ENCODE data around the gene RNF225.

DNA sequence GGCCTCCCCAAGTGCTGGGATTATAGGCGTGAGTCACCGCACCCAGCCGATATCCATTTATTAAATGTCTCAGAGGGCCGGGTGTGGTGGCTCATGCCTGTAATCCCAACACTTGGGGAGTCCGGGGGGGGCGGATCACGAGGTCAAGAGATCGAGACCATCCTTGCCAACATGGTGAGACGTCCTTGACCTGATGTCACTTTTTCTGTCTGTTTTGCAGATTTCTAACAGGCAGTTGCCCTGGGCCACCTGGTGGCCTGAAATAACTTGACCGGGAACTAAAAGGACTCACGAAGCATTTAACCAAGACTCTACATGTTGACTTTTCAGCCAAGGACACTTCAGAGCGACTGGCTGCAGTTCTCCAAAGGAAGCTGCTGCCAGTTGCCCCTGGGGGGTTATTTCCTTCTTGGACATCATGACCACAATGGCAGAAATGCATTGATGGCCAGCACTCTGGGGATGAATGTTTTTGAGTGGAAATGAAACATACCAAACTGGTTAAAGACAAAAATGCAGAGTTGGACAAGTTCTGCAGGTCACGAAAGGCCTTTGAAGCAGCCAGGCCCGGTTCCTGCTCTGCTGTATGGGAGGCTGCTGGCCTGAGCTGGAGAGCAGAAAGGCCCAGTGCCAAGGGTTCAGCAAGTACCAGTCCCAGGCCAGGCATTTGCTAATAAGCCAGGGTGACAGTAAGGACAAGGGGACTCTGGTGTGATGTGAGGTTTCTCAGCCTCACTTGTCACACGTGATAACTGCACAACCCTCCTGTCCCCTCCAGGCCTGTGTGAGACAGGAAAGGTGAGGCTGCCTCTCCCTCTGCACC, 22.9 kb upstream of the RNF225 start:
- TF ChIP-seq, protein P1, sequence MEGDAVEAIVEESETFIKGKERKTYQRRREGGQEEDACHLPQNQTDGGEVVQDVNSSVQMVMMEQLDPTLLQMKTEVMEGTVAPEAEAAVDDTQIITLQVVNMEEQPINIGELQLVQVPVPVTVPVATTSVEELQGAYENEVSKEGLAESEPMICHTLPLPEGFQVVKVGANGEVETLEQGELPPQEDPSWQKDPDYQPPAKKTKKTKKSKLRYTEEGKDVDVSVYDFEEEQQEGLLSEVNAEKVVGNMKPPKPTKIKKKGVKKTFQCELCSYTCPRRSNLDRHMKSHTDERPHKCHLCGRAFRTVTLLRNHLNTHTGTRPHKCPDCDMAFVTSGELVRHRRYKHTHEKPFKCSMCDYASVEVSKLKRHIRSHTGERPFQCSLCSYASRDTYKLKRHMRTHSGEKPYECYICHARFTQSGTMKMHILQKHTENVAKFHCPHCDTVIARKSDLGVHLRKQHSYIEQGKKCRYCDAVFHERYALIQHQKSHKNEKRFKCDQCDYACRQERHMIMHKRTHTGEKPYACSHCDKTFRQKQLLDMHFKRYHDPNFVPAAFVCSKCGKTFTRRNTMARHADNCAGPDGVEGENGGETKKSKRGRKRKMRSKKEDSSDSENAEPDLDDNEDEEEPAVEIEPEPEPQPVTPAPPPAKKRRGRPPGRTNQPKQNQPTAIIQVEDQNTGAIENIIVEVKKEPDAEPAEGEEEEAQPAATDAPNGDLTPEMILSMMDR (IDR thresholded peaks at IDR 0.05), result 0 out of 2 replicates have a peak, but pooled peaks have one; percentile 8
- TF ChIP-seq CREB1 (CRISPR knock-in tag; IDR thresholded peaks at IDR 0.05) (no peak), ZBTB21 (CRISPR knock-in tag; IDR thresholded peaks at IDR 0.05; ENCODE audit: borderline replicate concordance) (no peak), GRHL2 (CRISPR knock-in tag; IDR thresholded peaks at IDR 0.05; ENCODE audit: insufficient replicate concordance, severe bottlenecking) (no peak), JUN (CRISPR knock-in tag; IDR thresholded peaks at IDR 0.05) (no peak), PRRX2 (CRISPR knock-in tag; IDR thresholded peaks at IDR 0.05) (no peak)
- TF ChIP-seq, protein P2, sequence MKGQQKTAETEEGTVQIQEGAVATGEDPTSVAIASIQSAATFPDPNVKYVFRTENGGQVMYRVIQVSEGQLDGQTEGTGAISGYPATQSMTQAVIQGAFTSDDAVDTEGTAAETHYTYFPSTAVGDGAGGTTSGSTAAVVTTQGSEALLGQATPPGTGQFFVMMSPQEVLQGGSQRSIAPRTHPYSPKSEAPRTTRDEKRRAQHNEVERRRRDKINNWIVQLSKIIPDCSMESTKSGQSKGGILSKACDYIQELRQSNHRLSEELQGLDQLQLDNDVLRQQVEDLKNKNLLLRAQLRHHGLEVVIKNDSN (CRISPR knock-in tag; IDR thresholded peaks at IDR 0.05), result no peak
- TF ChIP-seq, protein P3, sequence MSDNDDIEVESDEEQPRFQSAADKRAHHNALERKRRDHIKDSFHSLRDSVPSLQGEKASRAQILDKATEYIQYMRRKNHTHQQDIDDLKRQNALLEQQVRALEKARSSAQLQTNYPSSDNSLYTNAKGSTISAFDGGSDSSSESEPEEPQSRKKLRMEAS (CRISPR knock-in tag; IDR thresholded peaks at IDR 0.05), result no peak
